Gastrocnemius medialis (tissue), 4 donors: ENCODE measurements around the gene TMX4. TPM values are rescaled to one million over a fixed set of nuclear protein-coding genes. Genes with fewer than 3 reads are reported as not detected.

ENCODE experiments used
- ATAC-seq, 2 donors: fragments of 150-250 bp; one replicate each; pipeline ENCODE4 v1.9.1; 2016
- DNase-seq, 2 donors: peaks; one replicate each; pipeline ENCODE4 v3.0.0-alpha.2; 2019
- H3K27ac ChIP-seq, 4 donors: fragments of 200-600 bp; sonication (generic); 1 replicate in 1 of 4; 2 replicates in 3 of 4; pipeline ENCODE4 v1.5.1; 2016 to 2018; ENCODE audit warnings: mild to moderate bottlenecking in 2 of 4, moderate library complexity in 1 of 4
- H3K27me3 ChIP-seq, 3 donors: fragments of 200-600 bp; sonication (generic) in 2 of 3; 1 replicate in 1 of 3; 2 replicates in 2 of 3; pipeline versions ENCODE4 v1.5.1 to v1.6.0; 2016 to 2019; ENCODE audit warnings: mild to moderate bottlenecking in 1 of 3, moderate library complexity in 1 of 3
- H3K36me3 ChIP-seq, 2 donors: fragments of 200-600 bp; sonication (generic) in 1 of 2; one replicate each; pipeline ENCODE4 v1.5.1; 2017 to 2018
- H3K4me1 ChIP-seq, 2 donors: fragments of 200-600 bp; sonication (generic) in 1 of 2; one replicate each; pipeline ENCODE4 v1.5.1; 2016 to 2017; ENCODE audit warnings: mild to moderate bottlenecking in 2 of 2
- H3K4me3 ChIP-seq, 4 donors: fragments of 200-600 bp; sonication (generic) in 3 of 4; 1 replicate in 1 of 4; 2 replicates in 3 of 4; pipeline ENCODE4 v1.5.1; 2016 to 2019; ENCODE audit warnings: mild to moderate bottlenecking in 2 of 4
- H3K9me3 ChIP-seq, 3 donors: fragments of 200-600 bp; sonication (generic) in 2 of 3; 1 replicate in 1 of 3; 2 replicates in 2 of 3; pipeline ENCODE4 v1.5.1; 2016 to 2019
- CTCF ChIP-seq, 5 experiments: fragments of 450-650 bp in 3 of 5; fragments of 200-600 bp in 2 of 5; sonication (generic) in 2 of 5; IDR thresholded peaks in 4 of 5; conservative IDR thresholded peaks in 1 of 5; 1 replicate in 4 of 5; 2 replicates in 1 of 5; pipeline ENCODE4 v1.5.1; 2016 to 2019; ENCODE audit warnings: antibody characterized with exemption in 5 of 5, mild to moderate bottlenecking in 3 of 5, moderate library complexity in 3 of 5
- POLR2A ChIP-seq, 2 donors: fragments of 450-650 bp; IDR thresholded peaks; one replicate each; pipeline ENCODE4 v1.6.1; 2017; ENCODE audit warnings: antibody characterized with exemption in 2 of 2, mild to moderate bottlenecking in 2 of 2, moderate library complexity in 2 of 2
- in situ Hi-C, 4 donors: fragments of 200-750 bp; cut with MboI; loops; one replicate each; pipeline versions ENCODE4 v1.15.0 to v1.8.0; 2017; ENCODE audit warnings: low sequenced_read_pairs in 4 of 4
- intact Hi-C: fragments of 100-400 bp; cut with DNase I; formaldehyde crosslinking; loops from one replicate; pipeline ENCODE4 v1.15.1; 2023; ENCODE audit warnings: low total_unique reads
- total RNA-seq, 4 donors: library from RNA; depleted of rRNA; stranded (reverse); fragments of >200 nt; gene quantifications; one replicate each; pipeline versions ENCODE4 v1.1.0 to v1.2.3, GENCODE V29; 2016

TMX4 gene
- total RNA-seq, 4 donors from 2014 or later: 43.6 to 65.3 (median 55.0) TPM

- Histone ChIP-seq H3K4me3 (no peak overlapping the region), H3K4me1 (peaks cover 0 to 4% of the 10 kb centered on the region in 2 donors), H3K27ac (no peak overlapping the region), H3K36me3 (no peaks in the 10 kb centered on the region), H3K27me3 (no peaks in the 10 kb centered on the region), H3K9me3 (no peaks in the 10 kb centered on the region)
- in situ Hi-C loops (no loop called here), intact Hi-C loops (no loop called here)
- DNase-seq (no peak), ATAC-seq (no peak)
- no peak for TF ChIP-seq CTCF (IDR thresholded peaks at IDR 0.05 in 4 of 5, conservative IDR thresholded peaks at IDR 0.05 in 1 of 5)
- TF ChIP-seq POLR2A (IDR thresholded peaks at IDR 0.05): no peak
Measured at GRCh38 chr20:8062756-8063155, 43.2 kb upstream of the TMX4 start.

GRCh38 chr20:8061861-8062518 lies 42.4 kb upstream of the TMX4 start:
- in situ Hi-C loops (no loop called here), intact Hi-C loops (no loop called here)
- Histone ChIP-seq H3K27ac (no peak overlapping the region), H3K36me3 (no peaks in the 10 kb centered on the region), H3K4me1 (peaks cover 0 to 4% of the 10 kb centered on the region in 2 donors), H3K4me3 (no peak overlapping the region), H3K9me3 (no peaks in the 10 kb centered on the region), H3K27me3 (no peaks in the 10 kb centered on the region)
- no peak for ATAC-seq
- TF ChIP-seq POLR2A (IDR thresholded peaks at IDR 0.05) (no peak), CTCF (IDR thresholded peaks at IDR 0.05 in 4 of 5, conservative IDR thresholded peaks at IDR 0.05 in 1 of 5) (no peak)
- DNase-seq: no peak

- ATAC-seq: no peak
Measured at GRCh38 chr20:8060977-8061376, 41.4 kb upstream of the TMX4 start.

GRCh38 chr20:8057871-8058270 lies 38.3 kb upstream of the TMX4 start:
- no peaks in the 10 kb centered on the region for H3K27me3 ChIP-seq
- DNase-seq (no peak), ATAC-seq (no peak)
- TF ChIP-seq CTCF (IDR thresholded peaks at IDR 0.05 in 4 of 5, conservative IDR thresholded peaks at IDR 0.05 in 1 of 5) (no peak), POLR2A (IDR thresholded peaks at IDR 0.05) (no peak)
- H3K36me3 ChIP-seq: no peaks in the 10 kb centered on the region
- in situ Hi-C loops (no loop called here), intact Hi-C loops (no loop called here)
- no peak overlapping the region for H3K27ac ChIP-seq
- peaks cover 0 to 4% of the 10 kb centered on the region in 2 donors for H3K4me1 ChIP-seq
- H3K4me3 ChIP-seq: no peak overlapping the region
- H3K9me3 ChIP-seq: no peaks in the 10 kb centered on the region

More at GRCh38 chr20:8060977-8061376, 41.4 kb upstream of the TMX4 start:
- Histone ChIP-seq H3K27me3 (no peaks in the 10 kb centered on the region), H3K4me1 (peaks cover 0 to 4% of the 10 kb centered on the region in 2 donors), H3K4me3 (no peak overlapping the region), H3K9me3 (no peaks in the 10 kb centered on the region), H3K27ac (no peak overlapping the region), H3K36me3 (no peaks in the 10 kb centered on the region)
- in situ Hi-C loops: no loop called here
- TF ChIP-seq CTCF (IDR thresholded peaks at IDR 0.05 in 4 of 5, conservative IDR thresholded peaks at IDR 0.05 in 1 of 5) (no peak), POLR2A (IDR thresholded peaks at IDR 0.05) (no peak)
- intact Hi-C loops: no loop called here
- no peak for DNase-seq

- no peaks in the 10 kb centered on the region for H3K4me1 ChIP-seq
- no peaks in the 10 kb centered on the region for H3K27me3 ChIP-seq
- no peak for ATAC-seq
- TF ChIP-seq POLR2A (IDR thresholded peaks at IDR 0.05) (no peak), CTCF (IDR thresholded peaks at IDR 0.05 in 4 of 5, conservative IDR thresholded peaks at IDR 0.05 in 1 of 5) (no peak)
- no peak for DNase-seq
- no peaks in the 10 kb centered on the region for H3K9me3 ChIP-seq
- in situ Hi-C loops (no loop called here), intact Hi-C loops (no loop called here)
- H3K27ac ChIP-seq: no peak overlapping the region
- no peaks in the 10 kb centered on the region for H3K36me3 ChIP-seq
- no peak overlapping the region for H3K4me3 ChIP-seq
Measured at GRCh38 chr20:8055096-8055495, 35.5 kb upstream of the TMX4 start.
